ENCODE measurements around the gene MCM6. TPM values are rescaled to one million over a fixed set of nuclear protein-coding genes. Genes with fewer than 3 reads are reported as not detected.
A peak's percentile ranks its signal among the peaks of the same experiment; 100 is the strongest.
"Not testable (repeated sequence)": the region's sequence is repeated elsewhere in the genome, so short reads cannot be mapped to it uniquely, and the experiment has no call there.

Gene MCM6
- total RNA-seq, 1 donor from 2014 or later, result 3.7 TPM

GRCh38 chr2:135798275-135798705, 78.0 kb downstream of the MCM6 start:
- Histone ChIP-seq H3K36me3 (ENCODE audit: control insufficient read depth, insufficient read depth, low read length) (no peaks in the 10 kb centered on the region), H3K27me3 (ENCODE audit: control insufficient read depth, insufficient read depth, low read length) (no peaks in the 10 kb centered on the region), H3K4me3 (ENCODE audit: low read depth, low read length) (no peak overlapping the region)
- DNase-seq (ENCODE audit: low read depth), result no peak
- no peak for TF ChIP-seq CTCF (IDR thresholded peaks at IDR 0.05; ENCODE audit: insufficient read depth, low read length, severe bottlenecking)
- no peak for FAIRE-seq

- Histone ChIP-seq H3K4me3 (ENCODE audit: low read depth, low read length) (no peak overlapping the region), H3K27me3 (ENCODE audit: control insufficient read depth, insufficient read depth, low read length) (no peaks in the 10 kb centered on the region), H3K36me3 (ENCODE audit: control insufficient read depth, insufficient read depth, low read length) (no peaks in the 10 kb centered on the region)
- FAIRE-seq (no peak), DNase-seq (ENCODE audit: low read depth) (peak; percentile 61)
- TF ChIP-seq CTCF (IDR thresholded peaks at IDR 0.05; ENCODE audit: insufficient read depth, low read length, severe bottlenecking), result peak; percentile 89
Observed at GRCh38 chr2:135797497-135798274, 78.6 kb downstream of the MCM6 start.

- Histone ChIP-seq H3K27me3 (ENCODE audit: control insufficient read depth, insufficient read depth, low read length) (no peaks in the 10 kb centered on the region), H3K36me3 (ENCODE audit: control insufficient read depth, insufficient read depth, low read length) (no peaks in the 10 kb centered on the region), H3K4me3 (ENCODE audit: low read depth, low read length) (no peak overlapping the region)
- TF ChIP-seq CTCF (IDR thresholded peaks at IDR 0.05; ENCODE audit: insufficient read depth, low read length, severe bottlenecking), result no peak
- no peak for FAIRE-seq
- DNase-seq (ENCODE audit: low read depth), result no peak
Observed at GRCh38 chr2:135796606-135797005, 79.6 kb downstream of the MCM6 start.

GRCh38 chr2:135795641-135796040, 80.6 kb downstream of the MCM6 start:
- DNase-seq (ENCODE audit: low read depth); H3K36me3 ChIP-seq (ENCODE audit: control insufficient read depth, insufficient read depth, low read length); H3K4me3 ChIP-seq (ENCODE audit: low read depth, low read length); FAIRE-seq; H3K27me3 ChIP-seq (ENCODE audit: control insufficient read depth, insufficient read depth, low read length): not testable (repeated sequence)

GRCh38 chr2:135792401-135793150, 83.7 kb downstream of the MCM6 start:
- H3K27me3 ChIP-seq (ENCODE audit: control insufficient read depth, insufficient read depth, low read length), result no peaks in the 10 kb centered on the region
- no peaks in the 10 kb centered on the region for H3K36me3 ChIP-seq (ENCODE audit: control insufficient read depth, insufficient read depth, low read length)
- FAIRE-seq (no peak), DNase-seq (ENCODE audit: low read depth) (no peak)
- H3K4me3 ChIP-seq (ENCODE audit: low read depth, low read length), result no peak overlapping the region
- TF ChIP-seq CTCF (IDR thresholded peaks at IDR 0.05; ENCODE audit: insufficient read depth, low read length, severe bottlenecking), result no peak

- no peak overlapping the region for H3K4me3 ChIP-seq (ENCODE audit: low read depth, low read length)
- TF ChIP-seq CTCF (IDR thresholded peaks at IDR 0.05; ENCODE audit: insufficient read depth, low read length, severe bottlenecking), result no peak
- DNase-seq (ENCODE audit: low read depth) (peak; percentile 24), FAIRE-seq (no peak)
- no peaks in the 10 kb centered on the region for H3K36me3 ChIP-seq (ENCODE audit: control insufficient read depth, insufficient read depth, low read length)
- no peaks in the 10 kb centered on the region for H3K27me3 ChIP-seq (ENCODE audit: control insufficient read depth, insufficient read depth, low read length)
Observed at GRCh38 chr2:135791418-135792190, 84.6 kb downstream of the MCM6 start.

All from bronchial epithelial cell (primary cell).